ENCODE measurements around the gene C11orf87. TPM values are rescaled to one million over a fixed set of nuclear protein-coding genes. Genes with fewer than 3 reads are reported as not detected.

Gene C11orf87
- polyA plus RNA-seq, 1 of the 3 experiments (the other 2 are of a cell fraction) = 0.36 TPM

DNA sequence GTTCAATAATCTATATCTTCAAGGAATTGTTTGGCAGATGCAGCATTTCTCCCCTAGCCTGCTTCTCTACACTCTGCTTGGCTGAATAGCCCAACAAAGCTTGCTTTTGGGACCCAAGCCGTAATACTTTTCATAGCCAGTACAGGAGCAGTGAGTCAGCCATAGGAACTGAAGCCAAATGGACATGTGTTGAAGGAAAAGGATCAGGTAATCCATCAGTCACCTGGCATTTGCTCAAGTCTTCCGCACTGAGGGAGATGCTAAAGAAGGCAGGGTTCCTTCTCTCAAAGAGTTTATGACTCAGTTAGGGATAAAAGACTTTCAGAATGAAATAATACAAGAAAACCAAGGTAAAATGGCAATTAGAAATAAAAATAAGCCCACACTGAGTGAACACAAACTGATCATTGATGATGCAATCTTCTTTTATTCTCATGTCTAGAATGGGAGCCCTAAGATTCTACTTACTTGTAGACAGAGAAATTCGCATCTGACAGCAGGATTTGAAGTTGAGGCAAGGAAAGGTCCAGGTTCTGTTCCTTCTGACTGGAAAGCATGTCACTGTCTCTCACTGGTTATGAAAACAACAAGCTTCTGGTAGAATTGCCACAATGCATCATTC lies 13.2 kb downstream of the C11orf87 start:
- CTCF ChIA-PET = interaction anchor here (4.1 kb wide), 1 partner anchor 9 kb away, joined by 18 read pairs; no protein-coding TSS in a partner anchor
- no peak overlapping the region for H2AFZ ChIP-seq (ENCODE audit: low read depth)

DNA sequence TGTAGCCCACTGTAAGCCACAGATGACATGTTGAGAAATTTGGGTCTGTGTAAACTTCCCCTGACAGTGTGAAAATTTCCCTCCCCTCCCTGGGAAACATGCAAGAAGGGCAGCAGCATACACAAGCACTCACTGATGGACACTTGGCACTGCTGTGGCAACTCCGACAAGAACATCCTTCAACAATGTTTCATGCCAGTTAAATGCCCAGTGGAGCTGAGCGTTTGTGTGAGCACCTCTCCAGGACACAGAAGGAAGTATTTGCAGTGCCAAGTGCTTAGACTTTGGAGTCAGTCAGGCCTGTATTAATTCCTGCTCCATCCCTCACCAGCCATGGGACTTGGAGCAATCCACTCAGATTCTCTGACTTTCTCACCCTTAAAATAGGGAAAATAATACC lies 17.7 kb downstream of the C11orf87 start:
- Histone ChIP-seq H3K36me3 (replicated peaks in 1 of 2; ENCODE audit: control insufficient read depth in 1 of 2, insufficient read depth in 2 of 2, low read length in 1 of 2) (no peaks in the 10 kb centered on the region), H2AFZ (ENCODE audit: low read depth) (no peak overlapping the region), H3K9ac (no peak overlapping the region), H3K27ac (ENCODE audit: low read depth in 2 of 2, low read length in 1 of 2) (no peak overlapping the region), H3K9me2 (no peaks in the 10 kb centered on the region), H3K79me2 (ENCODE audit: insufficient read depth) (no peaks in the 10 kb centered on the region), H3K27me3 (ENCODE audit: insufficient read depth) (no peaks in the 10 kb centered on the region), H3K4me1 (ENCODE audit: control insufficient read depth in 1 of 2, insufficient read depth in 2 of 2, low read depth in 1 of 2, low read length in 1 of 2) (no peaks in the 10 kb centered on the region), H3K4me2 (no peak overlapping the region), H3F3A (replicated peaks; ENCODE audit: insufficient read depth) (no peaks in the 10 kb centered on the region), H3K4me3 (ENCODE audit: low read depth in 2 of 2, low read length in 1 of 2) (no peak overlapping the region), H3K9me3 (no peaks in the 10 kb centered on the region), H4K20me1 (ENCODE audit: insufficient read depth) (no peaks in the 10 kb centered on the region)
- CTCF ChIA-PET = interaction anchor here (1.3 kb wide), 1 partner anchor 14 kb away, joined by 5 read pairs; no protein-coding TSS in a partner anchor
- no peak for DNase-seq
- 40% methylated on average over 1 of the region's 2 CpGs for WGBS (ENCODE audit: low lambda C conversion rate)
- POLR2A ChIA-PET = no interaction called here
- TF ChIP-seq FOXM1 (IDR thresholded peaks at IDR 0.05; ENCODE audit: low read depth) (no peak), GATA2 (CRISPR knock-in tag; IDR thresholded peaks at IDR 0.05) (no peak), RXRA (IDR thresholded peaks at IDR 0.05; ENCODE audit: borderline replicate concordance, low read depth) (no peak), JUND (IDR thresholded peaks at IDR 0.05) (no peak), RCOR1 (IDR thresholded peaks at IDR 0.05; ENCODE audit: low read length) (no peak), GABPA (IDR thresholded peaks at IDR 0.05; ENCODE audit: low read depth) (no peak), RAD21 (IDR thresholded peaks at IDR 0.05; ENCODE audit: low read length) (no peak)
- TF ChIP-seq, protein P1, sequence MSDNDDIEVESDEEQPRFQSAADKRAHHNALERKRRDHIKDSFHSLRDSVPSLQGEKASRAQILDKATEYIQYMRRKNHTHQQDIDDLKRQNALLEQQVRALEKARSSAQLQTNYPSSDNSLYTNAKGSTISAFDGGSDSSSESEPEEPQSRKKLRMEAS (IDR thresholded peaks at IDR 0.05; ENCODE audit: low read depth) = no peak

More for the DNA sequence above, 13.2 kb downstream of the C11orf87 start:
- Histone ChIP-seq H3K9me3 (no peaks in the 10 kb centered on the region), H3K9me2 (no peaks in the 10 kb centered on the region), H3K27ac (ENCODE audit: low read depth in 2 of 2, low read length in 1 of 2) (no peak overlapping the region), H3K27me3 (ENCODE audit: insufficient read depth) (no peaks in the 10 kb centered on the region), H3F3A (replicated peaks; ENCODE audit: insufficient read depth) (no peaks in the 10 kb centered on the region), H3K4me3 (ENCODE audit: low read depth in 2 of 2, low read length in 1 of 2) (no peak overlapping the region), H3K4me2 (no peak overlapping the region), H3K9ac (no peak overlapping the region), H3K36me3 (replicated peaks in 1 of 2; ENCODE audit: control insufficient read depth in 1 of 2, insufficient read depth in 2 of 2, low read length in 1 of 2) (no peaks in the 10 kb centered on the region), H3K79me2 (ENCODE audit: insufficient read depth) (no peaks in the 10 kb centered on the region), H4K20me1 (ENCODE audit: insufficient read depth) (no peaks in the 10 kb centered on the region), H3K4me1 (ENCODE audit: control insufficient read depth in 1 of 2, insufficient read depth in 2 of 2, low read depth in 1 of 2, low read length in 1 of 2) (peaks cover 0 to 5% of the 10 kb centered on the region in 2 experiments; a peak in 1 of 4 replicates)
- no peak for TF ChIP-seq RCOR1 (IDR thresholded peaks at IDR 0.05; ENCODE audit: low read length)
- TF ChIP-seq POLR2AphosphoS5 (IDR thresholded peaks at IDR 0.05; ENCODE audit: low read depth, low read length) = no peak
- no peak for TF ChIP-seq RFX5 (IDR thresholded peaks at IDR 0.05; ENCODE audit: low read length)
- TF ChIP-seq ELF1 (IDR thresholded peaks at IDR 0.05) = no peak
- TF ChIP-seq, protein P2, sequence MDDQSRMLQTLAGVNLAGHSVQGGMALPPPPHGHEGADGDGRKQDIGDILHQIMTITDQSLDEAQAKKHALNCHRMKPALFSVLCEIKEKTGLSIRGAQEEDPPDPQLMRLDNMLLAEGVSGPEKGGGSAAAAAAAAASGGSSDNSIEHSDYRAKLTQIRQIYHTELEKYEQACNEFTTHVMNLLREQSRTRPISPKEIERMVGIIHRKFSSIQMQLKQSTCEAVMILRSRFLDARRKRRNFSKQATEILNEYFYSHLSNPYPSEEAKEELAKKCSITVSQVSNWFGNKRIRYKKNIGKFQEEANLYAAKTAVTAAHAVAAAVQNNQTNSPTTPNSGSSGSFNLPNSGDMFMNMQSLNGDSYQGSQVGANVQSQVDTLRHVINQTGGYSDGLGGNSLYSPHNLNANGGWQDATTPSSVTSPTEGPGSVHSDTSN (IDR thresholded peaks at IDR 0.05) = peak; percentile 80
- TF ChIP-seq, protein P3, sequence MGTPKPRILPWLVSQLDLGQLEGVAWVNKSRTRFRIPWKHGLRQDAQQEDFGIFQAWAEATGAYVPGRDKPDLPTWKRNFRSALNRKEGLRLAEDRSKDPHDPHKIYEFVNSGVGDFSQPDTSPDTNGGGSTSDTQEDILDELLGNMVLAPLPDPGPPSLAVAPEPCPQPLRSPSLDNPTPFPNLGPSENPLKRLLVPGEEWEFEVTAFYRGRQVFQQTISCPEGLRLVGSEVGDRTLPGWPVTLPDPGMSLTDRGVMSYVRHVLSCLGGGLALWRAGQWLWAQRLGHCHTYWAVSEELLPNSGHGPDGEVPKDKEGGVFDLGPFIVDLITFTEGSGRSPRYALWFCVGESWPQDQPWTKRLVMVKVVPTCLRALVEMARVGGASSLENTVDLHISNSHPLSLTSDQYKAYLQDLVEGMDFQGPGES (IDR thresholded peaks at IDR 0.05; ENCODE audit: low read depth, low read length) = no peak
- peak; percentile 50; the same call in 1 of the 2 replicates for TF ChIP-seq TCF12 (IDR thresholded peaks at IDR 0.05)
- TF ChIP-seq SMC3 (IDR thresholded peaks at IDR 0.05; ENCODE audit: low read depth, low read length) = no peak
- TF ChIP-seq GABPA (IDR thresholded peaks at IDR 0.05; ENCODE audit: low read depth) = no peak
- no peak for TF ChIP-seq FOXJ3 (CRISPR knock-in tag; IDR thresholded peaks at IDR 0.05)
- peak; percentile 81 for TF ChIP-seq NFIC (IDR thresholded peaks at IDR 0.05; ENCODE audit: borderline replicate concordance)
- no peak for TF ChIP-seq RAD21 (IDR thresholded peaks at IDR 0.05; ENCODE audit: low read length)
- TF ChIP-seq JUND (IDR thresholded peaks at IDR 0.05) = no peak; the same call in 1 of the 2 replicates
- 0 out of 2 replicates have a peak, but pooled peaks have one; percentile 43 for TF ChIP-seq FOSL2 (IDR thresholded peaks at IDR 0.05; ENCODE audit: borderline replicate concordance, low read depth)
- TF ChIP-seq NRF1 (IDR thresholded peaks at IDR 0.05; ENCODE audit: low read depth, low read length) = no peak
- TF ChIP-seq MXI1 (IDR thresholded peaks at IDR 0.05; ENCODE audit: low read depth, low read length) = no peak
- no peak for TF ChIP-seq EZH2phosphoT487 (IDR thresholded peaks at IDR 0.05; ENCODE audit: borderline replicate concordance, low read depth)
- TF ChIP-seq, protein P4, sequence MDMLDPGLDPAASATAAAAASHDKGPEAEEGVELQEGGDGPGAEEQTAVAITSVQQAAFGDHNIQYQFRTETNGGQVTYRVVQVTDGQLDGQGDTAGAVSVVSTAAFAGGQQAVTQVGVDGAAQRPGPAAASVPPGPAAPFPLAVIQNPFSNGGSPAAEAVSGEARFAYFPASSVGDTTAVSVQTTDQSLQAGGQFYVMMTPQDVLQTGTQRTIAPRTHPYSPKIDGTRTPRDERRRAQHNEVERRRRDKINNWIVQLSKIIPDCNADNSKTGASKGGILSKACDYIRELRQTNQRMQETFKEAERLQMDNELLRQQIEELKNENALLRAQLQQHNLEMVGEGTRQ (IDR thresholded peaks at IDR 0.05; ENCODE audit: borderline replicate concordance, low read depth, low read length) = no peak
- TF ChIP-seq GATA2 (CRISPR knock-in tag; IDR thresholded peaks at IDR 0.05) = no peak
- no peak for TF ChIP-seq FOXM1 (IDR thresholded peaks at IDR 0.05; ENCODE audit: low read depth)
- TF ChIP-seq TAF1 (IDR thresholded peaks at IDR 0.05; ENCODE audit: borderline replicate concordance, low read depth, low read length) = no peak
- DNase-seq = no peak
- 40% methylated on average over 3 of the region's 3 CpGs for WGBS (ENCODE audit: low lambda C conversion rate)
- POLR2A ChIA-PET = no interaction called here
